Measurements from ENCODE around the gene SH3PXD2A. TPM values are rescaled to one million over a fixed set of nuclear protein-coding genes. Genes with fewer than 3 reads are reported as not detected.

The SH3PXD2A gene
- total RNA-seq, 1 experiment from 2014 or later = 6.8 TPM

GRCh38 chr10:103679096-103679790, 176.1 kb downstream of the SH3PXD2A start:
- DNase-seq = peak; percentile 69
- H3K27me3 ChIP-seq (ENCODE audit: control insufficient read depth, insufficient read depth, low read length) = no peaks in the 10 kb centered on the region
- H3K4me3 ChIP-seq (ENCODE audit: insufficient read depth, low read depth, low read length) = no peak overlapping the region
- no peaks in the 10 kb centered on the region for H3K36me3 ChIP-seq (replicated peaks; ENCODE audit: control insufficient read depth, insufficient read depth, low read length)

- Histone ChIP-seq H3K27me3 (ENCODE audit: control insufficient read depth, insufficient read depth, low read length) (no peaks in the 10 kb centered on the region), H3K36me3 (replicated peaks; ENCODE audit: control insufficient read depth, insufficient read depth, low read length) (no peaks in the 10 kb centered on the region), H3K4me3 (ENCODE audit: insufficient read depth, low read depth, low read length) (no peak overlapping the region)
- peak; percentile 78 for DNase-seq
Observed at GRCh38 chr10:103678178-103678526, 177.2 kb downstream of the SH3PXD2A start.

DNA sequence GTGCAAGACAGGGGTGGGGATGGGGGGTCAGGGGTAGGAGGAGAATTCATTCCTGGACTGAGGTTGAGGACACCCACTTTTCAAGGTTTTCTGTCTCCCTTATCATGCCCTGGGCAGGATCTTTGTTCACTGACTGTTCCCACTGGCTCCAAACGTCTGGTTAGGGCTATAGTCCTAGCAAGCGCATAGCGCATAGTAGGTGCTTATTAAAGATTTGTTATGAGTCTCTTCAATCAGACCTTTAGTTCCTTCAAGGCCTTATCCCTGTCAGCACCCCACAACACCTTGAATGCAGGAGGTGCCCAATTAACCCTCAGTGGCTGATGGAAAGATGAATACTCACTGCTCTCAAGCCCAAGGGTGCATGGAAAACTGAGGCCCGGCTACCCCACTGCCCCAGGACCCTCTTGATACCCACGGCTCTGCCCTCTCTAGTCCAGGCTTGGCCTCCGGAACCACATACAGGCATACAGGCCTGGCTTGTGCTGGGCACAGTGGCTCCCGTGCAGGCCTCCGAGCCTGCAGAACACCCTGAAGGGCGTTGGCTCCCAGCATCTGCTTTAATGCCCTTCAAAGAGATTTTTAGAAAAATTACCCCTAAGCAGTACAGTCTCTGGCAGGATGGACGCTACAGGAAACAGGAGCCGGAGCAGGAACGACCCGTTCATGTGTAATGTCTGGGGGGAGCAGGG, 177.7 kb downstream of the SH3PXD2A start:
- DNase-seq = no peak
- no peaks in the 10 kb centered on the region for H3K36me3 ChIP-seq (replicated peaks; ENCODE audit: control insufficient read depth, insufficient read depth, low read length)
- H3K27me3 ChIP-seq (ENCODE audit: control insufficient read depth, insufficient read depth, low read length) = no peaks in the 10 kb centered on the region
- no peak overlapping the region for H3K4me3 ChIP-seq (ENCODE audit: insufficient read depth, low read depth, low read length)

GRCh38 chr10:103676851-103677417, 178.4 kb downstream of the SH3PXD2A start:
- DNase-seq = no peak
- Histone ChIP-seq H3K27me3 (ENCODE audit: control insufficient read depth, insufficient read depth, low read length) (no peaks in the 10 kb centered on the region), H3K4me3 (ENCODE audit: insufficient read depth, low read depth, low read length) (no peak overlapping the region), H3K36me3 (replicated peaks; ENCODE audit: control insufficient read depth, insufficient read depth, low read length) (no peaks in the 10 kb centered on the region)

DNA sequence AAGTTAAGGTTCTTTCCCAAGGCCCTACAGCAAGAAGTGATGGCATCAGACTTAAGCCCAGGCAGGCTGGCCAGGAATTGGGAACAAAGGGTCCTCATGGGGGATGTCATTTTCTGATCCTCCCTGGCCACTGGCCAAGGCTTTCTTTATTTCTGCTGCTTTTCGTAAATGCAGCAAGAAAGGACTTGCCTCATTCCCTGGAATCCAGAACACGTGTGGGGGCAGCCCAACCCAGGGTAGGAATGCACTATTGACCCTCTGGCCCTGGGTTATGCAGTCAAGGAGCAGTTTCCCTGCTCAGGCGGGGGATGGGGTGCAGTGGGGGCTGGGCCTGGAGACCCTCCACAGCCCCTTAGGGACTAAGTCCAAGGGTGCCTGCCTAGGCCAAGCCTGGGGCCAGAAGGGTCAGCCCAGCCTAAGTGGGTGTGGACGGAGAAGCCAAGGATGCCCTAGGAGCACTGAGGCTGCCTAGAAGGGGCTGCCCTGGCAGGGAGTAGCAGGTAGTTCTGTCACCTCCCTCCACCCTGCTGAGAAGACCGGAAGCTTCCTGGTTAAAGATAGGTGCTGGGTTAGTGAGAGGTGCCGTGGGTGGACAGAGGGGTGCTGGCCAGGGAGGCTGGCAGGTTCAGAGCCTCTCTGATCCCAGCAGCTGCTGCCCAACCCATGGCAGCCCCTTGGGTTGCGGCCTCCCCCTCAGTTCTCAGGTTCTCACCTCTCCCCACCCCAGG, 179.2 kb downstream of the SH3PXD2A start:
- no peaks in the 10 kb centered on the region for H3K27me3 ChIP-seq (ENCODE audit: control insufficient read depth, insufficient read depth, low read length)
- no peak overlapping the region for H3K4me3 ChIP-seq (ENCODE audit: insufficient read depth, low read depth, low read length)
- no peaks in the 10 kb centered on the region for H3K36me3 ChIP-seq (replicated peaks; ENCODE audit: control insufficient read depth, insufficient read depth, low read length)
- no peak for DNase-seq

GRCh38 chr10:103673606-103674005, 181.8 kb downstream of the SH3PXD2A start:
- H3K36me3 ChIP-seq (replicated peaks; ENCODE audit: control insufficient read depth, insufficient read depth, low read length) = no peaks in the 10 kb centered on the region
- H3K4me3 ChIP-seq (ENCODE audit: insufficient read depth, low read depth, low read length) = no peak overlapping the region
- DNase-seq = no peak
- H3K27me3 ChIP-seq (ENCODE audit: control insufficient read depth, insufficient read depth, low read length) = no peaks in the 10 kb centered on the region

GRCh38 chr10:103672345-103672744, 183.0 kb downstream of the SH3PXD2A start:
- DNase-seq = no peak
- H3K4me3 ChIP-seq (ENCODE audit: insufficient read depth, low read depth, low read length) = no peak overlapping the region
- H3K36me3 ChIP-seq (replicated peaks; ENCODE audit: control insufficient read depth, insufficient read depth, low read length) = no peaks in the 10 kb centered on the region
- no peaks in the 10 kb centered on the region for H3K27me3 ChIP-seq (ENCODE audit: control insufficient read depth, insufficient read depth, low read length)

DNA sequence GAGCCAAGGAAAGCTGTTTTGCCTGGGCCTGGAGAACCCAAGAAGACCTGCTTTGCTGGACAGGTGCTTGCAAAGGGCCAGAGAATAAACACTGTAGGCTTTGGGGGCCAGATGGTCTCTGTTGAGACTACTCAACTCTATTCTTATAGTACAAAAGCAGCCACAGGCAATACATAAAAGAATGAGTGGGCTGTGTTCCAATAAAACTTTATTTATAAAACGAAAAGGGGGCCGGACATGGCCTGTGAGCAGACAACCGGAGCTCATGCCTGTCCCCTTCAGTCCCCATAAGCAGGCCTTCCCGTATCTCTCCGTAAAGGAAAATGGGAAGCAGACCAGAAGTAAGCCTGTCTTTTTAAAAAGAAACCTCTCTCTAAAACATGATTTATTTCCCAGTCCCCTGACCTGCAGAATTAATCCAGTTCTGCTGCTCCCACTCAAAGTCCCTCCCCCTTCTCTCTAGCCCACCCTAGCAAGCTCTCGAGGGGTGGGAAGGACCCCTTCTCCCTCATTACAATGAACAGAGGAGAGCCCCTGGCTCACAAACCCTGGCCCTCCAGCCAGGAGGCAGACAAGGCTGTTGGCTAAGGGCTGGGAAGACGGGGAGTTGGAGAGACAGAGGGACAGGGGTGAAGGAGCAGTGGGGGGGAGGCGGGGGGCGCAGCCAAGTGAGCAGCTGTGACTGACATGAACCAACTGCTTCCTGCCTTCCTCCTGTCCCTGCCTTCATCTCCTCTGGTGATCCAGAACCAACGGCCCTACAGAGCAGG, 184.1 kb downstream of the SH3PXD2A start:
- DNase-seq = no peak
- Histone ChIP-seq H3K27me3 (ENCODE audit: control insufficient read depth, insufficient read depth, low read length) (no peaks in the 10 kb centered on the region), H3K4me3 (ENCODE audit: insufficient read depth, low read depth, low read length) (no peak overlapping the region), H3K36me3 (replicated peaks; ENCODE audit: control insufficient read depth, insufficient read depth, low read length) (no peaks in the 10 kb centered on the region)

GRCh38 chr10:103669944-103670343, 185.4 kb downstream of the SH3PXD2A start:
- Histone ChIP-seq H3K4me3 (ENCODE audit: insufficient read depth, low read depth, low read length) (no peak overlapping the region), H3K36me3 (replicated peaks; ENCODE audit: control insufficient read depth, insufficient read depth, low read length) (no peaks in the 10 kb centered on the region), H3K27me3 (ENCODE audit: control insufficient read depth, insufficient read depth, low read length) (no peaks in the 10 kb centered on the region)
- DNase-seq = peak; percentile 81

- Histone ChIP-seq H3K36me3 (replicated peaks; ENCODE audit: control insufficient read depth, insufficient read depth, low read length) (no peaks in the 10 kb centered on the region), H3K27me3 (ENCODE audit: control insufficient read depth, insufficient read depth, low read length) (no peaks in the 10 kb centered on the region), H3K4me3 (ENCODE audit: insufficient read depth, low read depth, low read length) (no peak overlapping the region)
- peak; percentile 67 for DNase-seq
Observed at GRCh38 chr10:103669243-103669929, 186.0 kb downstream of the SH3PXD2A start.

DNA sequence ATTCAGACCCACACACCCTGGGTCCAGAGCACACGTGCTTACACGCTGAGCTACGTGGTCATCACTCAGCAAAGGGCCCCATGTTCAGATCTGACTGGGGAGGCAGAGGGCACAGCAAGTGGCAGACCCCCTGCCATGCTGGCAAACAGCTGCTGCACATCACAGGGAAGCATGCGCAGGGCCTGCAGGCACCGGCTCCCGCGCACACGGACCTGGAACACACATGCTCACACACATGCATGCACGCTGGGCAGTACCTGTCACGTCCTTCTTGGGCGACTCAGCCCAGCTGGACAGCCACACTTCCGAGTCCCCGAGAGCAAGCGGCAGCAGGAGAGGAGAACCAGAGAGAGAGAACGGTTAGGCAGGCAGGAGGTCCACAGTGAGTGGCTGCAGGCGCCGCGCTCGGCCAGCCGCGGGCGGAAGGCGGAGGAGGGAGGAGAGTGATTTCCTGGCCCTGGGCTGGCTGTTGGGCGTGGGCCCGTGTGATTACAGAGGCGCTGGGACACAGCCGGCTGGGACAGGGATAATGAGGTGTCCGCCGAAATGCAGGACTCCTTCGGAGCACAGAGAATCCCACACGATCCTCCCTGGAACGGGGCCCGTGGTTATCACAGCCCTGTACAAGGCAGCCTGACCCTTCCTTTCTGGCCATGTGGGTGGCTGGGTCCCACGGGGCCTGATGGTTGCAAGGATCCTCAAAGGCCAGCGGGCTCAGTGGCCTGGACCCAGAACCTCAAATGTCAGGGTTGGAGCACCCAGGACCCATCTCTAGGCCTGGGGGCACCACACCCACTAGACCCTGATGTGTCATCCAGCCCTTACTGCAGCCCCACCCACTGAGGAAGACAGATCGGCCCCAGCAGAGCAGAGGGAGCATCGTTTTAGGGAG, 186.8 kb downstream of the SH3PXD2A start:
- H3K4me3 ChIP-seq (ENCODE audit: insufficient read depth, low read depth, low read length) = no peak overlapping the region
- H3K27me3 ChIP-seq (ENCODE audit: control insufficient read depth, insufficient read depth, low read length) = no peaks in the 10 kb centered on the region
- peak; percentile 67 for DNase-seq
- H3K36me3 ChIP-seq (replicated peaks; ENCODE audit: control insufficient read depth, insufficient read depth, low read length) = no peaks in the 10 kb centered on the region

DNA sequence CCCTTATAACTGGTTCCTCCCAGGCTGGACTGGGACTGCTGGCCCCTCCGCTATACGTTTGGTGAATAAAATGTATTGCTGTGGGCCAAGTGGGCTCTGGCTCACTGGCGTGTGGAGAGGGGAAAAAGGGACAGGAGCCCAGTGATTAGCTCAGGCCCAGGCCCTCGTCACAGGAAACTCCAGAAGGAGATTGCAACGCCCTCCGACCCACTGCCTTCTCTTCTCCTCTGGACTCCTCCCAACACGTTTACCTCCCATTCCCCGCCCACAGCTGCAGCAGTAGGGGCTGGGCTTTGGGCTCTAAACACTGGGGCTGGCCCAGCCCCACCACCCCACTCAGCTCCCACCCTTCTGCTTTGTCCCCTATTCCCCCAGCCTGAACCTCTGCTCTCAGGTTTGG, 188.0 kb downstream of the SH3PXD2A start:
- Histone ChIP-seq H3K4me3 (ENCODE audit: insufficient read depth, low read depth, low read length) (no peak overlapping the region), H3K36me3 (replicated peaks; ENCODE audit: control insufficient read depth, insufficient read depth, low read length) (no peaks in the 10 kb centered on the region), H3K27me3 (ENCODE audit: control insufficient read depth, insufficient read depth, low read length) (no peaks in the 10 kb centered on the region)
- peak; percentile 82 for DNase-seq

DNA sequence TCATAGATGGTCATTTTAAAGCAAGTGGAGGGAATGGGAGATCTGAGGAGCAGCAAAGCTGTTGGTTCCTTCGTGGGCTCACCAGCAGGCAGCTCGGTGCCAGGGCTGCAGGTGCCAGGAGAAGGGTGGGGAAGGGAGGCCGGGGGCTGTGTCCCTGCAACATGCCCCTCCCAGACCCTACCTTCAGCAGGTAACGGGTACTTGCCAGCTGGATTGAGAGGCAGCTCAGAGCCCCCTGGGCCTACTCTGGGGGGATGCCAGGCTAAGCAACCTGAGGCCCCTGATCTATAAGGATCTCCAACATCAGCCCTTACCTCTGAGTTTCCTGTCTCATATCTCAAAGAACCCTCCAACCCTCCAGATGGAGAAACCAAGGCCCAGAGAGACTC, 188.6 kb downstream of the SH3PXD2A start:
- no peak for DNase-seq
- Histone ChIP-seq H3K4me3 (ENCODE audit: insufficient read depth, low read depth, low read length) (no peak overlapping the region), H3K27me3 (ENCODE audit: control insufficient read depth, insufficient read depth, low read length) (no peaks in the 10 kb centered on the region), H3K36me3 (replicated peaks; ENCODE audit: control insufficient read depth, insufficient read depth, low read length) (no peaks in the 10 kb centered on the region)
